ENCODE results near the gene YTHDC2. TPM values are rescaled to one million over a fixed set of nuclear protein-coding genes. Genes with fewer than 3 reads are reported as not detected.

Gene YTHDC2
- total RNA-seq (ENCODE audit: low replicate concordance) = 24.0 and 28.1 TPM in 2 replicates

DNA sequence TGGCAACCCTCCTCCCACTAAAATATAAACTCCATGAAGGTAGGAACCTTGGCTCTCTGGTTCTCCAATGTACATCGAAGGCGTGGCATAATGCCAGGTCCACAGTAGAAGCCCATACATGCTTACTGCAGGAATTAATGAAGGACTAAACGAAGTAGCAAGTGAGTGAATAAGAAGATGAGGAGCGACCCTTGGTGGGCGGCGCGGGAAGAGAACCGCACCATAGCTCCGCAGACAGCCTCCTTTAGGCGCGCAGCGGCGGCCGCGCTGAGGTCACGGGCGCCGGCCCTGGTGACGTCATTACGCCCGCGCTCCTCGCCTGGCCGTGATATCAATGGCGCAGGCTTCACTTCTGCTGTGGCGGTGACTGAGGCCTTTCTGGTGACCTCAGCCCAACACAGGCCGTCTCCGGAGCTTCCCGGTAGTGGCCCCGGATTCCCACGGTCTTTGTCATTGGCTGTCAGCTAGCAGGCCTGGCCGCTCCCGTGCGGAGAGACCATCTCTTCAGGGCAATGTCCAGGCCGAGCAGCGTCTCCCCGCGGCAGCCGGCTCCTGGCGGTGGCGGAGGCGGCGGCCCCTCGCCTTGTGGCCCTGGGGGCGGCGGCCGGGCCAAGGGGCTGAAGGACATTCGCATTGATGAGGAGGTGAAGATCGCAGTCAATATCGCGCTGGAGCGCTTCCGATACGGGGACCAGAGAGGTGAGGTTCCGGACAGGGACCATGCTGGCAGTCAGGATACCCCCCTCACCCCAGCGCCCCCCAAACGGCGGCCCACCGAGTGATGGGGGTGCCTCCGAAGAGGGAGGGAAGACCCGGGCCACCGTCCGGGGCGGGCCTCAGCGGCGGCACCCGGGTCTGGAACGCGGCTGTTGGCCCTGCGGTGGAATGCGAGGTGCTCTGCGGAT, at the start of gene YTHDC2:
YTHDC2 (plus strand) TSS at position 311 of the 905 bp plus-strand sequence; CDS start at position 513, 202 bp downstream.
- TF ChIP-seq, protein P1, sequence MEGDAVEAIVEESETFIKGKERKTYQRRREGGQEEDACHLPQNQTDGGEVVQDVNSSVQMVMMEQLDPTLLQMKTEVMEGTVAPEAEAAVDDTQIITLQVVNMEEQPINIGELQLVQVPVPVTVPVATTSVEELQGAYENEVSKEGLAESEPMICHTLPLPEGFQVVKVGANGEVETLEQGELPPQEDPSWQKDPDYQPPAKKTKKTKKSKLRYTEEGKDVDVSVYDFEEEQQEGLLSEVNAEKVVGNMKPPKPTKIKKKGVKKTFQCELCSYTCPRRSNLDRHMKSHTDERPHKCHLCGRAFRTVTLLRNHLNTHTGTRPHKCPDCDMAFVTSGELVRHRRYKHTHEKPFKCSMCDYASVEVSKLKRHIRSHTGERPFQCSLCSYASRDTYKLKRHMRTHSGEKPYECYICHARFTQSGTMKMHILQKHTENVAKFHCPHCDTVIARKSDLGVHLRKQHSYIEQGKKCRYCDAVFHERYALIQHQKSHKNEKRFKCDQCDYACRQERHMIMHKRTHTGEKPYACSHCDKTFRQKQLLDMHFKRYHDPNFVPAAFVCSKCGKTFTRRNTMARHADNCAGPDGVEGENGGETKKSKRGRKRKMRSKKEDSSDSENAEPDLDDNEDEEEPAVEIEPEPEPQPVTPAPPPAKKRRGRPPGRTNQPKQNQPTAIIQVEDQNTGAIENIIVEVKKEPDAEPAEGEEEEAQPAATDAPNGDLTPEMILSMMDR (IDR thresholded peaks at IDR 0.05; ENCODE audit: insufficient read depth, low read length) = peak; percentile 25
- peak within 1 kb of the TSS; percentile 80 for H3K4me3 ChIP-seq (ENCODE audit: low read depth, low read length)
- DNase-seq (ENCODE audit: low read depth) = peak; percentile 77

DNA sequence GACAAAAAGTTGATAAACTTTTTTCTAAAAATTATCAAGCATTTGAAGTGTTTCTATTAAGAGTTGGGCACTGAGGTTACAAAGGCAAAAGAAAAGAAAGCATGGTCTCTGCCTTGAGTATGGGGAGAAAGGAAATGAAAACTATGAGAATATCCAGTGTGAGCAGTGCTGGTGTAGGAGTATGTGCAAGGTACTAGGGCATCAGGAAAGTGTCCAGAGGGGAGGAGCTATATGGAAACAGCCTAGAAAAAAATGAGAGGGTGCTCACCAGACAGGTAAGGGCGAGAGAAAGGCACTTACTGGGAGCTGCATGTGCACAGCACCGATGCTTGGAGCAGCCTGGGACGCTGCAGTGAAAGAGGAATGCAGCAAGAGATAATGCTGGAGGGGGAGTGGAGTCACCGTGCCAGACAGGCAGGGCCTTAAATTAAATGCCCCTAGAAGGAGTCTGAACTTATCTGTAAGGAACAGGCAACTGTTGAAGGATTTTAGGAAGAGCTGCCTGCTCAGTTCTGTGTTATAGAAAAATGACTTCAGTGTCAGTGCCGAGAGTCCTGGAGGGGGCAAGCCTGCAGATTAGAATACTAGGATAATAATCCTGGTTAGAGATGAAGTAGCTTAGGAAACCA, 39.3 kb upstream of the YTHDC2 start:
- TF ChIP-seq, protein P1 (IDR thresholded peaks at IDR 0.05; ENCODE audit: insufficient read depth, low read length) = no peak
- no peak overlapping the region for H3K4me3 ChIP-seq (ENCODE audit: low read depth, low read length)
- DNase-seq (ENCODE audit: low read depth) = no peak

DNA sequence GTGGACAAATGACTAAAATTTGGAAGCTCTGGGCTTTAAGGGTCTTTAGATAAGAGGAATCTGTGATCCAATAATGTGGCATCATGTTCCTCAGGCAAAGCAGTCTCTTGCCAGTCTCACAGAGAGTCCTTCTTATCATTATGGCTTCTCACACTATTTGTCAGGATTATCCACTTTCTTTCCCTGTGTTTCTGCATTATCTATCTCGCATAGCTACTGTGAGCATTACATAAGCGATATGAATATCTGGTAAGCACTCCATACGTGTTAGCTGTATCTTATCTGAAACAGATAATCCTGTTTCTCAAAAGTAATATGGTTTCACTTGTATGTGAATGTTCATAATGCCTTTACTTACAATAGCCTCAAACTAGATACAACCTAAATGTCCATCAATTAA, 34.8 kb upstream of the YTHDC2 start:
- no peak overlapping the region for H3K4me3 ChIP-seq (ENCODE audit: low read depth, low read length)
- TF ChIP-seq, protein P1 (IDR thresholded peaks at IDR 0.05; ENCODE audit: insufficient read depth, low read length) = no peak
- DNase-seq (ENCODE audit: low read depth) = no peak

DNA sequence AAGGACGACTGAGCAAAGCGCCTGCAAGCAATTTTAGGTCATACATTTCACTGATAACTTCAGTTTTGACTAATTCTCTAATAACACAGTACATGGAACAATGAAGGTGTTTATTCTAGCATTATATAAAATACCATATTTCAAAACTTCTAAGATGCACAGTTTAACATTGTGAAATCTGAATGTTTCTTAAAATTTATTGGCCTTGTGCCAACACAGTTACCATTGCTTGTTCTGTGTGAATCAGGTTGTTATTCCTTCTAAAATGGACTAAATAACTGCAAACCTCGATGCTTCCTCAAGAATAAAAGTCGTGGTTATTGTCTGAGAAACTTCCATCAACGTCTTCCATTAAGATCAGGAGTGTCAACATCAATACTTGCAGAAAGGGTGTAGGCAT, 33.3 kb upstream of the YTHDC2 start:
- peak; percentile 20 for DNase-seq (ENCODE audit: low read depth)
- TF ChIP-seq, protein P1 (IDR thresholded peaks at IDR 0.05; ENCODE audit: insufficient read depth, low read length) = no peak
- no peak overlapping the region for H3K4me3 ChIP-seq (ENCODE audit: low read depth, low read length)

DNA sequence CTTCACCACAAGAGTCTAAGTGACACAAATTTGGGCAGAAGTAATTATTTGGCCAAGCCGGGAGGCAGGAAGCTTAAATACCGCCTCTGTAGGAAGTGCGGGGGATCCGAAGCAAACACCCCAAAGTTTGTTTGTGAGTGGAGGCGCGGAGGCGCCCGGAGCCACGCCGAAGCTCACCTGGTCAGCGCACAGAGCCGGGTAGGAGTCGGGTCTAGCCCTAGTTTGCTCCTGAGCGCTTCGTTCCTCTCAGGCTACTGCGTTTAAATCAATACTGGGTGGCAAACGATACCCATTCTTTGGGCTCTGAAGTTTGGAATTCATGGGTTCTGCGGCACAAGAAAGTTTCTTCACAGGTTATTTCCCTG, 26.1 kb upstream of the YTHDC2 start:
- H3K4me3 ChIP-seq (ENCODE audit: low read depth, low read length) = peak overlapping the region; percentile 85
- DNase-seq (ENCODE audit: low read depth) = peak; percentile 23
- TF ChIP-seq, protein P1 (IDR thresholded peaks at IDR 0.05; ENCODE audit: insufficient read depth, low read length) = no peak

DNA sequence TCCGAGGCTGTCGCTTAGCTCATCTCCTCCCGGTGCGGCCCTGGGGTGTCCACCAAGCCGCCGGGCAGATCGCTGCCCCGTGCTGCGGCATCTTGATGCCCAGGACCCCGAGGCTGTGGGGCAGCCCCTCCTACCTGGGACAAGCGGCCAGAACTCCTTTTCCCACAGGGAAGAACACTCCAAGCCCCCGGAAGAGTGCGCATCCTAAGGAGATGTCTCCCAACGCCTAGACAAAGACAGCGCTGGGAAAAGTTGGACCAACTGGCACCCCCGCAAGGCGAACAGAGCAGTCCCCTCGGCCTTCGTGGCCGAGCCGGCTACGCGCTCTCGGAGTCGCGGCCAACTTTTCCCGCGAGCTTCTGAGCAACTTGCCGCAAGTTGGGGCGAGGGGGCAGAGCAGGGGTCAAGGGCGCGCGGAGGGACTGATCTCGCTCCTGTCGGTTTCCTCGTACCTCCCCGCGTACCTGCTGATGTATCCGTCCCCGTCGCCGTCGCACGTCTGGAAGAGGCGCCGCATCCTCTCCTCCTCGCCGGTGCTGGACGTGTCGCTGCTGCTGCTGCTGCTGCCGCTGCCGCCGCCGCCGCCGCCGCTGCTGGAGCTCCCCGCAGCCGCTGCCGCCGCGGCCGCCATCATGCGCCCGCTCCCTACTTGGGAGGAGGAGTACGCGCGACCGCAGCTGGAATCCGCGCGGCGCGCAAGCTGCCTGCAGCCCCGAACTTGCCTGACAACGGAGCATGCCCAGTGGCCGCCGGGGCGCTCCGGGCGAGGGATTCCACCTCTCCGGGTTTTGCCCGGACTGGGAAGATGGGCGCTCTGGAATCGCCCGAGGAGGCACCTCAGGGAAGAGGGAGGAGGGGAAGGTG, 25.5 kb upstream of the YTHDC2 start, which contains the start of gene MCC:
MCC (minus strand) TSS at position 673 of the 864 bp plus-strand sequence.
- DNase-seq (ENCODE audit: low read depth) = peak; percentile 86
- H3K4me3 ChIP-seq (ENCODE audit: low read depth, low read length) = peak within 1 kb of the TSS; percentile 85
- TF ChIP-seq, protein P1 (IDR thresholded peaks at IDR 0.05; ENCODE audit: insufficient read depth, low read length) = no peak

All from fibroblast of the aortic adventitia (primary cell).